Measurements from ENCODE around the gene PACSIN3. TPM values are rescaled to one million over a fixed set of nuclear protein-coding genes. Genes with fewer than 3 reads are reported as not detected.

PACSIN3 gene
- total RNA-seq, 1 experiment from 2014 or later, result 32.0 TPM

DNA sequence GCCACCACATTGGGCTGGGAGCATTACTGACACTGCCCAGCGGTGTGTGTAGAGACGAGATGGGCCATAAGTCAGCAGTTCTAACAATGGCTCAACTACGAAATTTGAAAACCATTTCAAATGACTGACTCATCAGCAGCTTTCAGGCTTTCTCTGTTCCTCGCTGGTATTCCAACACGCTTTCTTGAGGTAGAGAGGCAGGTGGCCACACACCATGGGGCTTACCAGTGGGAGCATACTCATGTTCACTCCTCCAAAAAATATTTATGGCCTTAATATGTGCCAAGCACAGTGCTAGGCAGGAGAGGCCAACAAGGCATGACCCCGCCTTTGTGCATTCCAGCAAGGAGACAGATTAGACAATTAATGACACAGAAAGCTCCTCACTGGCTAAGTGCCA is 29.9 kb downstream of the PACSIN3 start:
- Histone ChIP-seq H3K36me3 (ENCODE audit: insufficient read depth, low read length, poor library complexity, severe bottlenecking) (no peaks in the 10 kb centered on the region), H3K4me3 (ENCODE audit: low read depth, low read length, poor library complexity, severe bottlenecking) (no peak overlapping the region), H3K27ac (ENCODE audit: low read depth, low read length, poor library complexity, severe bottlenecking) (no peak overlapping the region), H3K9me3 (ENCODE audit: low read depth, low read length, poor library complexity, severe bottlenecking) (no peaks in the 10 kb centered on the region), H3K27me3 (replicated peaks; ENCODE audit: insufficient read depth, low read depth, low read length, poor library complexity) (no peaks in the 10 kb centered on the region), H3K4me1 (ENCODE audit: insufficient read depth, low read length, poor library complexity, severe bottlenecking) (no peaks in the 10 kb centered on the region)
- intact Hi-C loops (cut with micrococcal nuclease; ENCODE audit: unreplicated experiment), result loop anchor here (10.0 kb wide), 1 partner anchor 452 kb away; the partner anchor contains the start of genes ARHGAP1 and ZNF408
- BruUV-seq (replicated peaks), result no TSS peak
- no peak for TF ChIP-seq EZH2 (IDR thresholded peaks at IDR 0.05; ENCODE audit: borderline replicate concordance, low read depth, low read length, poor library complexity, severe bottlenecking)
- TF ChIP-seq, protein P1, sequence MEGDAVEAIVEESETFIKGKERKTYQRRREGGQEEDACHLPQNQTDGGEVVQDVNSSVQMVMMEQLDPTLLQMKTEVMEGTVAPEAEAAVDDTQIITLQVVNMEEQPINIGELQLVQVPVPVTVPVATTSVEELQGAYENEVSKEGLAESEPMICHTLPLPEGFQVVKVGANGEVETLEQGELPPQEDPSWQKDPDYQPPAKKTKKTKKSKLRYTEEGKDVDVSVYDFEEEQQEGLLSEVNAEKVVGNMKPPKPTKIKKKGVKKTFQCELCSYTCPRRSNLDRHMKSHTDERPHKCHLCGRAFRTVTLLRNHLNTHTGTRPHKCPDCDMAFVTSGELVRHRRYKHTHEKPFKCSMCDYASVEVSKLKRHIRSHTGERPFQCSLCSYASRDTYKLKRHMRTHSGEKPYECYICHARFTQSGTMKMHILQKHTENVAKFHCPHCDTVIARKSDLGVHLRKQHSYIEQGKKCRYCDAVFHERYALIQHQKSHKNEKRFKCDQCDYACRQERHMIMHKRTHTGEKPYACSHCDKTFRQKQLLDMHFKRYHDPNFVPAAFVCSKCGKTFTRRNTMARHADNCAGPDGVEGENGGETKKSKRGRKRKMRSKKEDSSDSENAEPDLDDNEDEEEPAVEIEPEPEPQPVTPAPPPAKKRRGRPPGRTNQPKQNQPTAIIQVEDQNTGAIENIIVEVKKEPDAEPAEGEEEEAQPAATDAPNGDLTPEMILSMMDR (conservative IDR thresholded peaks at IDR 0.05; ENCODE audit: low read depth, low read length), result no peak
- ChIA-PET POLR2A (ENCODE audit: low non-redundant PET) (no interaction called here), CTCF (interaction anchor here (1.0 kb wide), 1 partner anchor 240 kb away, joined by 3 read pairs; no protein-coding TSS in a partner anchor)
- DNase-seq (ENCODE audit: low spot score), result no peak

GRCh38 chr11:47155879-47156278 is 30.4 kb downstream of the PACSIN3 start:
- no TSS peak for BruUV-seq (replicated peaks)
- H3K27me3 ChIP-seq (replicated peaks; ENCODE audit: insufficient read depth, low read depth, low read length, poor library complexity), result no peaks in the 10 kb centered on the region
- no peaks in the 10 kb centered on the region for H3K9me3 ChIP-seq (ENCODE audit: low read depth, low read length, poor library complexity, severe bottlenecking)
- H3K36me3 ChIP-seq (ENCODE audit: insufficient read depth, low read length, poor library complexity, severe bottlenecking), result no peaks in the 10 kb centered on the region
- intact Hi-C loops (cut with micrococcal nuclease; ENCODE audit: unreplicated experiment), result loop anchor here (10.0 kb wide), 1 partner anchor 451 kb away; the partner anchor contains the start of genes ARHGAP1 and ZNF408
- no peak overlapping the region for H3K4me3 ChIP-seq (ENCODE audit: low read depth, low read length, poor library complexity, severe bottlenecking)
- no peak for DNase-seq (ENCODE audit: low spot score)
- ChIA-PET POLR2A (ENCODE audit: low non-redundant PET) (no interaction called here), CTCF (interaction anchor here (1.0 kb wide), 1 partner anchor 239 kb away, joined by 3 read pairs; no protein-coding TSS in a partner anchor)
- H3K4me1 ChIP-seq (ENCODE audit: insufficient read depth, low read length, poor library complexity, severe bottlenecking), result no peaks in the 10 kb centered on the region
- no peak overlapping the region for H3K27ac ChIP-seq (ENCODE audit: low read depth, low read length, poor library complexity, severe bottlenecking)
- no peak for TF ChIP-seq EZH2 (IDR thresholded peaks at IDR 0.05; ENCODE audit: borderline replicate concordance, low read depth, low read length, poor library complexity, severe bottlenecking)
- TF ChIP-seq, protein P1 (conservative IDR thresholded peaks at IDR 0.05; ENCODE audit: low read depth, low read length), result no peak

GRCh38 chr11:47154616-47155570 is 31.3 kb downstream of the PACSIN3 start:
- Histone ChIP-seq H3K36me3 (ENCODE audit: insufficient read depth, low read length, poor library complexity, severe bottlenecking) (no peaks in the 10 kb centered on the region), H3K27ac (ENCODE audit: low read depth, low read length, poor library complexity, severe bottlenecking) (no peak overlapping the region), H3K4me1 (ENCODE audit: insufficient read depth, low read length, poor library complexity, severe bottlenecking) (no peaks in the 10 kb centered on the region), H3K4me3 (ENCODE audit: low read depth, low read length, poor library complexity, severe bottlenecking) (no peak overlapping the region), H3K27me3 (replicated peaks; ENCODE audit: insufficient read depth, low read depth, low read length, poor library complexity) (no peaks in the 10 kb centered on the region), H3K9me3 (ENCODE audit: low read depth, low read length, poor library complexity, severe bottlenecking) (no peaks in the 10 kb centered on the region)
- intact Hi-C loops (cut with micrococcal nuclease; ENCODE audit: unreplicated experiment), result loop anchor here (10.0 kb wide), 1 partner anchor 450 kb away; the partner anchor contains the start of genes ARHGAP1 and ZNF408
- no peak for DNase-seq (ENCODE audit: low spot score)
- no peak for TF ChIP-seq EZH2 (IDR thresholded peaks at IDR 0.05; ENCODE audit: borderline replicate concordance, low read depth, low read length, poor library complexity, severe bottlenecking)
- TF ChIP-seq, protein P1 (conservative IDR thresholded peaks at IDR 0.05; ENCODE audit: low read depth, low read length), result no peak
- CTCF ChIA-PET, result interaction anchor here (0.6 to 3.0 kb wide), 4 partner anchors 65 to 264 kb away, joined by 3 to 42 read pairs (median 10); no protein-coding TSS in a partner anchor
- BruUV-seq (replicated peaks), result no TSS peak
- POLR2A ChIA-PET (ENCODE audit: low non-redundant PET), result no interaction called here

Data from A673 (cell line).